IMR-90 (cell line): ENCODE data around the gene TAX1BP1. TPM values are rescaled to one million over a fixed set of nuclear protein-coding genes. Genes with fewer than 3 reads are reported as not detected.

Experiments used
- ATAC-seq: fragments of 200-7000 bp; cut with Tn5 transposase; 2 replicates; pipeline ENCODE4 v1.9.1; 2020; ENCODE audit warnings: low read depth, mild to moderate bottlenecking, moderate library complexity
- BruUV-seq: library from RNA; stranded (reverse); fragments of 400-500 nt; replicated peaks from 2 replicates; lab custom pipeline; 2021; lab: Mats Ljungman, UMichigan
- CTCF ChIA-PET: fragments of 300-600 bp; formaldehyde crosslinking; extraction: SDS; loops from one replicate; lab custom pipeline; 2021; ENCODE audit warnings: antibody characterized with exemption; lab: Yijun Ruan, JAX
- POLR2A ChIA-PET: fragments of 300-600 bp; sonication (Branson Sonifier 250); formaldehyde crosslinking; loops from one replicate; lab custom pipeline; 2022; ENCODE audit warnings: antibody characterized with exemption; ENCODE audit not compliant: unreplicated experiment; lab: Charles Lee
- DNase-seq: peaks from one replicate; pipeline ENCODE4 v3.0.0; 2013
- H2AFZ ChIP-seq: replicated peaks from 2 replicates; pipeline ENCODE3; 2013; ENCODE audit warnings: low read length, mild to moderate bottlenecking; ENCODE audit not compliant: poor library complexity
- H2AK5ac ChIP-seq: 2 replicates; pipeline ENCODE4 v1.6.1; 2013; ENCODE audit warnings: low read depth, low read length, inconsistent platforms
- H2AK9ac ChIP-seq: replicated peaks from 2 replicates; pipeline ENCODE3; 2013; ENCODE audit warnings: mild to moderate bottlenecking, low read depth, low read length, moderate library complexity; ENCODE audit not compliant: poor library complexity
- H2BK120ac ChIP-seq: 2 replicates; pipeline ENCODE4 v1.6.1; 2013; ENCODE audit warnings: low read depth, low read length, inconsistent platforms
- H2BK15ac ChIP-seq: 3 replicates; pipeline ENCODE4 v1.6.1; 2013; ENCODE audit warnings: low read depth, low read length, inconsistent platforms
- H2BK20ac ChIP-seq: 2 replicates; pipeline ENCODE4 v1.6.1; 2013; ENCODE audit warnings: low read depth, mild to moderate bottlenecking, inconsistent platforms, low read length, moderate library complexity
- H2BK5ac ChIP-seq: 2 replicates; pipeline ENCODE4 v1.6.1; 2013; ENCODE audit warnings: mild to moderate bottlenecking, low read depth, low read length, inconsistent platforms; ENCODE audit not compliant: poor library complexity, severe bottlenecking
- H3K14ac ChIP-seq: replicated peaks from 2 replicates; pipeline ENCODE4 v1.6.1; 2013; ENCODE audit warnings: low read depth, low read length, inconsistent platforms
- H3K18ac ChIP-seq: 2 replicates; pipeline ENCODE4 v1.6.1; 2013; ENCODE audit warnings: low read depth, low read length, control low read depth
- H3K23ac ChIP-seq: 2 replicates; pipeline ENCODE4 v1.6.1; 2013; ENCODE audit warnings: low read depth, low read length, inconsistent platforms
- H3K27ac ChIP-seq: 2 replicates; pipeline ENCODE4 v1.5.1; 2013; ENCODE audit warnings: mild to moderate bottlenecking, control low read depth, low read length; ENCODE audit not compliant: insufficient read depth
- H3K27me3 ChIP-seq: 2 replicates; pipeline ENCODE4 v1.6.1; 2013; ENCODE audit warnings: low read length; ENCODE audit not compliant: control insufficient read depth, insufficient read depth
- H3K36me3 ChIP-seq: 2 replicates; pipeline ENCODE4 v1.6.1; 2013; ENCODE audit warnings: low read length, mixed read lengths; ENCODE audit not compliant: control insufficient read depth, insufficient read depth
- H3K4ac ChIP-seq: 2 replicates; pipeline ENCODE4 v1.6.1; 2013; ENCODE audit warnings: low read depth, low read length, inconsistent platforms
- H3K4me1 ChIP-seq: 2 replicates; pipeline ENCODE4 v1.6.1; 2013; ENCODE audit warnings: low read length, mixed read lengths; ENCODE audit not compliant: control insufficient read depth, insufficient read depth
- H3K4me2 ChIP-seq: 2 replicates; pipeline ENCODE4 v1.6.1; 2013; ENCODE audit warnings: low read depth, mild to moderate bottlenecking, control low read depth, low read length, moderate library complexity
- H3K4me3 ChIP-seq: 2 replicates; pipeline ENCODE4 v1.5.1; 2013; ENCODE audit warnings: low read depth, mild to moderate bottlenecking, control low read depth, low read length, moderate library complexity; ENCODE audit not compliant: insufficient read depth
- H3K56ac ChIP-seq: 2 replicates; pipeline ENCODE4 v1.6.1; 2013; ENCODE audit warnings: low read length, inconsistent platforms; ENCODE audit not compliant: insufficient read depth; ENCODE audit errors: extremely low read depth
- H3K79me1 ChIP-seq, 2 experiments: 2 replicates each; pipeline ENCODE4 v1.6.1; 2013; ENCODE audit warnings: low read length in 2 of 2, inconsistent platforms in 1 of 2, low read depth in 1 of 2
- H3K9ac ChIP-seq: 2 replicates; pipeline ENCODE4 v1.6.1; 2013; ENCODE audit warnings: low read depth, low read length, control low read depth
- H3K9me1 ChIP-seq: 2 replicates; pipeline ENCODE4 v1.6.1; 2013; ENCODE audit warnings: low read length, inconsistent platforms; ENCODE audit not compliant: insufficient read depth
- H3K9me3 ChIP-seq: 2 replicates; pipeline ENCODE4 v1.6.1; 2013; ENCODE audit warnings: low read length; ENCODE audit not compliant: control insufficient read depth, insufficient read depth
- H4K20me1 ChIP-seq: 2 replicates; pipeline ENCODE4 v1.6.1; 2013; ENCODE audit warnings: low read length, inconsistent platforms; ENCODE audit not compliant: insufficient read depth
- H4K5ac ChIP-seq: 2 replicates; pipeline ENCODE4 v1.6.1; 2013; ENCODE audit warnings: mild to moderate bottlenecking, low read depth, low read length, control low read depth
- H4K8ac ChIP-seq, 2 experiments: 2 replicates each; pipeline ENCODE4 v1.6.1; 2013; ENCODE audit warnings: low read depth in 2 of 2, low read length in 2 of 2, control low read depth in 1 of 2, inconsistent platforms in 1 of 2
- H4K91ac ChIP-seq: 2 replicates; pipeline ENCODE4 v1.6.1; 2013; ENCODE audit warnings: low read depth, low read length, inconsistent platforms; ENCODE audit not compliant: insufficient read depth
- POLR2A ChIP-seq: IDR thresholded peaks from 2 replicates; pipeline ENCODE4 v1.6.1; 2012; ENCODE audit warnings: mild to moderate bottlenecking, low read depth, low read length
- RAD21 ChIP-seq: IDR thresholded peaks from 2 replicates; pipeline ENCODE4 v1.6.1; 2012; ENCODE audit warnings: low read length, improper control_type of control experiment
- RFX5 ChIP-seq: IDR thresholded peaks from 2 replicates; pipeline ENCODE4 v1.8.0; 2012; ENCODE audit warnings: low read depth, mild to moderate bottlenecking, low read length, moderate library complexity
- WGBS, 2 experiments: methylation state at CpG; one replicate each; pipeline versions ENCODE4 v1.1.5 to v1.1.7; 2013; ENCODE audit warnings: missing lambda C conversion rate in 2 of 2; ENCODE audit not compliant: insufficient read length in 1 of 2; ENCODE audit errors: extremely low coverage in 2 of 2; 5-methylcytosine and 5-hydroxymethylcytosine counted together
- dilution Hi-C: fragments of 300-500 bp; cut with HindIII; formaldehyde crosslinking; loops from one replicate; pipeline ENCODE4 v1.14.3; 2018; ENCODE audit warnings: low sequenced_read_pairs; ENCODE audit not compliant: unreplicated experiment
- in situ Hi-C: fragments of 300-500 bp; cut with MboI; formaldehyde crosslinking; loops from 3 replicates; pipeline ENCODE4 v1.14.3; 2019; ENCODE audit warnings: low sequenced_read_pairs, inconsistent platforms, mixed read lengths
- intact Hi-C: fragments of 100-400 bp; cut with micrococcal nuclease; formaldehyde crosslinking; loops from 2 replicates; pipeline ENCODE4 v1.10.0; 2022
- polyA plus RNA-seq, 3 experiments: library from polyadenylated mRNA; depleted of rRNA; stranded (reverse); fragments of >200 nt; gene quantifications; 2 replicates each; pipeline ENCODE4 v1.2.3, GENCODE V29; 2012; ENCODE audit warnings: low replicate concordance in 1 of 3
- total RNA-seq: library from RNA; depleted of rRNA; stranded (reverse); fragments of >200 nt; gene quantifications from 2 replicates; pipeline ENCODE4 v1.2.3, GENCODE V29; 2012

Gene TAX1BP1
- total and polyA plus RNA-seq, 2 of the 4 experiments (the other 2 are of a cell fraction): 49.0 to 52.7 TPM

- Histone ChIP-seq H4K20me1 (0 out of 2 replicates have a peak, but pooled peaks cover 9% of the 10 kb centered on the region), H3K9ac (no peak overlapping the region), H3K9me1 (peaks cover 3% of the 10 kb centered on the region; the same call in 1 of the 2 replicates), H3K27me3 (no peaks in the 10 kb centered on the region), H3K23ac (no peak overlapping the region), H3K9me3 (no peaks in the 10 kb centered on the region), H2BK5ac (no peak overlapping the region), H3K4me2 (no peak overlapping the region), H3K14ac (no peak overlapping the region), H4K8ac (no peak overlapping the region), H2AFZ (no peak overlapping the region), H3K79me1 (peaks cover 0 to 9% of the 10 kb centered on the region in 2 experiments; a peak in 2 of 4 replicates), H3K56ac (no peak overlapping the region), H2AK5ac (no peak overlapping the region), H3K18ac (no peak overlapping the region), H2BK120ac (no peak overlapping the region), H4K5ac (no peak overlapping the region), H4K91ac (no peak overlapping the region), H3K4me1 (0 out of 2 replicates have a peak, but pooled peaks cover 2% of the 10 kb centered on the region), H3K4ac (no peak overlapping the region), H2BK20ac (no peak overlapping the region), H3K27ac (no peak overlapping the region), H2BK15ac (no peak overlapping the region), H3K36me3 (no peaks in the 10 kb centered on the region), H2AK9ac (no peak overlapping the region), H3K4me3 (no peak overlapping the region)
- ChIA-PET CTCF (no interaction called here), POLR2A (no interaction called here)
- dilution Hi-C loops (no loop called here), intact Hi-C loops (no loop called here), in situ Hi-C loops (no loop called here)
- no peak for ATAC-seq
- no TSS peak for BruUV-seq
- TF ChIP-seq RAD21 (no peak), POLR2A (no peak), RFX5 (no peak)
- no CpG with 5 or more reads among the region's 2 CpGs for WGBS, 2 experiments
- DNase-seq: no peak
Measured at GRCh38 chr7:27875832-27876231, 135.9 kb downstream of the TAX1BP1 start.
